Activated CD4-positive, alpha-beta T cell treated with anti-CD3 and anti-CD28 coated beads for 36 hours (primary cell): ENCODE data around the gene ZNF331. TPM values are rescaled to one million over a fixed set of nuclear protein-coding genes. Genes with fewer than 3 reads are reported as not detected.

ENCODE experiments used
- ATAC-seq: fragments of 200-7000 bp; cut with Tn5 transposase; one replicate; pipeline ENCODE4 v1.10.0; 2021; ENCODE audit warnings: mild to moderate bottlenecking, moderate library complexity
- CTCF ChIA-PET: fragments of 350-600 bp; sonication (Branson Sonifier 250); formaldehyde crosslinking; loops from one replicate; lab custom pipeline; 2021; ENCODE audit warnings: antibody characterized with exemption; lab: Charles Lee
- POLR2A ChIA-PET: fragments of 350-600 bp; sonication (Branson Sonifier 250); formaldehyde crosslinking; loops from one replicate; lab custom pipeline; 2021; ENCODE audit warnings: antibody characterized with exemption, inconsistent platforms; lab: Charles Lee
- DNase-seq: peaks from one replicate; pipeline ENCODE4 v3.0.0-alpha.2; 2020
- H3K27ac Mint-ChIP-seq: one replicate; pipeline ENCODE4 v1.8.0; 2021; ENCODE audit warnings: mixed read lengths
- H3K27me3 Mint-ChIP-seq: one replicate; pipeline ENCODE4 v1.8.0; 2021; ENCODE audit warnings: mixed read lengths
- H3K36me3 Mint-ChIP-seq: one replicate; pipeline ENCODE4 v1.8.0; 2021; ENCODE audit warnings: low read depth, mixed read lengths
- H3K4me1 Mint-ChIP-seq: one replicate; pipeline ENCODE4 v1.8.0; 2021; ENCODE audit warnings: mixed read lengths
- H3K4me3 Mint-ChIP-seq: one replicate; pipeline ENCODE4 v1.8.0; 2021; ENCODE audit warnings: mild to moderate bottlenecking, moderate library complexity, mixed read lengths
- H3K9me3 Mint-ChIP-seq: one replicate; pipeline ENCODE4 v1.8.0; 2021; ENCODE audit warnings: low read depth, mixed read lengths
- intact Hi-C, 2 experiments: fragments of 100-400 bp; cut with DNase I in 1 of 2; cut with micrococcal nuclease in 1 of 2; formaldehyde crosslinking; loops; one replicate each; pipeline versions ENCODE4 v1.14.2 to v1.15.1; 2022 to 2024; cut with DNase I, micrococcal nuclease
- total RNA-seq, 2 experiments: library from RNA; stranded (reverse); gene quantifications; one replicate each; pipeline ENCODE4 v1.2.3, GENCODE V29; 2021

Gene ZNF331
- total RNA-seq, 2 experiments from 2014 or later = 24.3 to 29.7 TPM

DNA sequence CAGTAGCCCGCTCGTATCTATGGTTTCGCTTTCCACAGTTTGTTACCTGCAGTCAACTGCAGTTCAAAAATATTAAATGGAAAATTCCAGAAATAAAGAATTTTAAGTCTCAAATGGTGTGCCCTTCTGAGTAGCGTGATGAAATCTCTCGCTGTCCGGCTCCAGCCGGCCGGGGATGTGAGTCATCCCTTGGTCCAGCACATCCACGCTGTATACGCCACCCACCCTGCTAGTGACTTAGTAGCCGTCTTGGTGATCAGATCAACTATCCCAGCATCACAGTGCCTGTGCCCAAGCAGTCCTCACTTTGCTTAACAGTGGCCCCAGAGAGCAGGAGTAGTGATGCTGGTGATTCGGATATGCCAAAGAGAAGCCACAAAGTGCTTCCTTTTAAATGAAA, 40.0 kb downstream of the ZNF331 start:
- intact Hi-C loops = no loop called here
- Mint-ChIP-seq H3K9me3 (peaks cover 45% of the 10 kb centered on the region), H3K27me3 (no peaks in the 10 kb centered on the region), H3K4me1 (no peaks in the 10 kb centered on the region), H3K4me3 (no peak overlapping the region), H3K27ac (no peak overlapping the region), H3K36me3 (peaks cover 76% of the 10 kb centered on the region)
- CTCF ChIA-PET = no interaction called here
- DNase-seq (no peak), ATAC-seq (no peak)
- POLR2A ChIA-PET = no interaction called here

GRCh38 chr19:53579518-53579917, 41.6 kb downstream of the ZNF331 start:
- H3K9me3 Mint-ChIP-seq = peaks cover 42% of the 10 kb centered on the region
- intact Hi-C loops = no loop called here
- no peak overlapping the region for H3K27ac Mint-ChIP-seq
- DNase-seq (no peak), ATAC-seq (no peak)
- no peak overlapping the region for H3K4me3 Mint-ChIP-seq
- H3K27me3 Mint-ChIP-seq = no peaks in the 10 kb centered on the region
- peaks cover 62% of the 10 kb centered on the region for H3K36me3 Mint-ChIP-seq
- ChIA-PET POLR2A (no interaction called here), CTCF (no interaction called here)
- no peaks in the 10 kb centered on the region for H3K4me1 Mint-ChIP-seq

DNA sequence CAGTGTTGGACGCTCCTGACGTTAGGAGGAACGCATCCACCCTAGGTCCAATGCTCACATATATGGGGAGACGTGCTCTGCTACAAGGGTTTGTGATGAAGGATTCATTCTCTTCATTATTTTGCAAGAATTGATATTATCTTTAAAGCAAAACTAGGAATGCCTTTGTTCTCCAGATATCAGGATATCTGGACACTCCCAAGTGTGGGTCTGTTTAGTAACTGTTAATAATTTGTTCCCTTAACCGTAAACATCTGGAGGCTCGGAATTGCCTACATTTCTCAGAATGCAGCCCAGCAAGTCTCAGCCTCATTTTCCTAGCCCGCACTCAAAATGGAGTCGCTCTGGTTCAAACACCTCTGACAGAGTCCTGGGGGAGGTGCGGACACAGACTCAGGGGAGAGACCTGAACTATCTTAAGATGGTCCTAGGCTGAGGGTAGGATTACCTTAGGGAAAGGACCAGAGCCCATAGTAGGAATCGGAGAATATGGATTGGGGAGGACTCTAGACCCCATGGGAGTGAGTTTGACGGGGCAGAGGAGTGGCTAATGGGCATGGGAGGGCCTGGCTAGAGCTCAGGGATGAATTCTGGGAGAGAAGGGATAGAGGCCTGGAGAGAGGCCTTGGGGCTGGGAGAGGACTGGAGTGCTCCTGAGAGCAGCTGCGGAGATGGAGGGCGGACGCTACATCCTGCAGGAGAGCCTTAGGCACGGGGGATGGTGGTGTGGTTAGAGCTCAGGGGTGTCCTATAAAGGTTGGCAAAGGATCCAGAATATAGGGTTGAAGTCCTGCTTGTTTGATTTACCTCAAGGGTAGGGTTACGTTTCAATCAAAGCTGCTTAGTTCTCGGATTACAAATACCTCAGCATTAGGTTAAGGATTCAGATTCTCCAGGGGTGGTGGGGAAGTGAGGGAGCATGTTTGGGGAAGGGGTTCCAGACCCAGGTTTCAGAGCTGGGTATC, 43.2 kb downstream of the ZNF331 start:
- no peaks in the 10 kb centered on the region for H3K27me3 Mint-ChIP-seq
- DNase-seq (no peak), ATAC-seq (no peak)
- H3K4me3 Mint-ChIP-seq = no peak overlapping the region
- H3K9me3 Mint-ChIP-seq = peaks cover 42% of the 10 kb centered on the region
- no peaks in the 10 kb centered on the region for H3K4me1 Mint-ChIP-seq
- no peak overlapping the region for H3K27ac Mint-ChIP-seq
- POLR2A ChIA-PET = no interaction called here
- CTCF ChIA-PET = no interaction called here
- peaks cover 46% of the 10 kb centered on the region for H3K36me3 Mint-ChIP-seq
- intact Hi-C loops = no loop called here

GRCh38 chr19:53581871-53582279, 43.9 kb downstream of the ZNF331 start:
- CTCF ChIA-PET = no interaction called here
- POLR2A ChIA-PET = no interaction called here
- H3K27me3 Mint-ChIP-seq = no peaks in the 10 kb centered on the region
- H3K4me3 Mint-ChIP-seq = no peak overlapping the region
- ATAC-seq (no peak), DNase-seq (no peak)
- H3K36me3 Mint-ChIP-seq = peaks cover 41% of the 10 kb centered on the region
- intact Hi-C loops = no loop called here
- no peaks in the 10 kb centered on the region for H3K4me1 Mint-ChIP-seq
- H3K9me3 Mint-ChIP-seq = peaks cover 41% of the 10 kb centered on the region
- H3K27ac Mint-ChIP-seq = no peak overlapping the region

DNA sequence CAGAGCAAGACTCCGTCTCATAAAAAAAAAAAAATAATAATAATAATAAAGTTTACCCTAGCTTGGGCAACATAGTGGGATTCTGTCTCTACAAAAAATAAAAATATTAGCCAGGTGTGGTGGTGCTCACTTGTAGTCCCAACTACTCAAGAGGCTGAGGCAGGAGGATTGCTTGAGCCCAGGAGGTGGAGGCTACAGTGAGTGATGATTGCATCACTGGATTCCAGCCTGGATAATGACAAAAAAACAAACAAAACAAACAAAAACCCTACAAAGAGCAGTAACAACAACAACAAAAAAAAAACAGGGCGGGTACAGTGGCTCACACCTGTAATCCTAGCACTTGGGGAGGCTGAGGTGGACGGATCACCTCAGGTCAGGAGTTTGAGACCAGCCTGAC, 45.2 kb downstream of the ZNF331 start:
- H3K36me3 Mint-ChIP-seq = peaks cover 28% of the 10 kb centered on the region
- H3K9me3 Mint-ChIP-seq = peaks cover 29% of the 10 kb centered on the region
- no peak overlapping the region for H3K4me3 Mint-ChIP-seq
- CTCF ChIA-PET = no interaction called here
- no peaks in the 10 kb centered on the region for H3K27me3 Mint-ChIP-seq
- no peak overlapping the region for H3K27ac Mint-ChIP-seq
- POLR2A ChIA-PET = interaction anchor here (0.6 kb wide), 1 partner anchor 37 kb away, joined by 3 read pairs; no protein-coding TSS in a partner anchor
- intact Hi-C loops = no loop called here
- no peaks in the 10 kb centered on the region for H3K4me1 Mint-ChIP-seq
- DNase-seq (no peak), ATAC-seq (no peak)

- H3K27ac Mint-ChIP-seq = no peak overlapping the region
- no peak overlapping the region for H3K4me3 Mint-ChIP-seq
- ChIA-PET POLR2A (no interaction called here), CTCF (no interaction called here)
- no peaks in the 10 kb centered on the region for H3K4me1 Mint-ChIP-seq
- peaks cover 6% of the 10 kb centered on the region for H3K36me3 Mint-ChIP-seq
- peaks cover 21% of the 10 kb centered on the region for H3K9me3 Mint-ChIP-seq
- DNase-seq (no peak), ATAC-seq (no peak)
- intact Hi-C loops = no loop called here
- H3K27me3 Mint-ChIP-seq = no peaks in the 10 kb centered on the region
Observed at GRCh38 chr19:53586277-53586691, 48.3 kb downstream of the ZNF331 start.

DNA sequence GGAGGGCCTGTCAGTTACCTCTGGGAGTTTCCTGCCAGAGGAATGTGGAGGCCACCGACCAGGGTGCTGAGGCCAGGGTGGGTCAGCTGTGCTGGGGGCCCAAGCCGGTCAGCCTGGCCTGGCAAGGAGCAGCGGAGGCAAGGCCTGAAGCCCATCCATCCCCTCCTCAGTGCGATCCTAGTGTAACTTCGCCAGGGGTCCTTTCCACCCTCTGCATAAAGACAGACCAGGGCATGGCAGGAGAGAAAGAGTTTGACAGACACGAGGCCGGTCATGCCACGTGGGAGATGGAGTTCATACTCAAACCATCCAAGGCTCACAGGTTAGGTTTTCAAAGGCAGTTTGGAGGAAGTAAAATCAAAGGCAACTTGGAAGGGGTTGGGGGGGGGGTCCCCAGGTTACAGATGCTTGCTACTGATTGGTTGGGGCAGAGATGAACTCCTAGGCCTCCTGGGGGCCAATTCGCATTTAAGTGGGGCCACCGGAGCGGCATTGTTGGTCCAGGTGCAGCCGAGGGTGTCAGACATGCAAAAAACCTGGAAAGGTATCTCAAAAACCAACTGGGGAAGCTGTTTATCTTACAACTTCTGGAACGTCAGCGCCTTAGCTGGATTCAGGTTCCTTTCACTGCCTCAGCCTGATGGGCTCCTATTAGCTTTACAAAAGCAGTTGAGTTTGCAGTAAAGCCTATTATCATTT, 57.0 kb downstream of the ZNF331 start:
- DNase-seq (no peak), ATAC-seq (no peak)
- no peaks in the 10 kb centered on the region for H3K27me3 Mint-ChIP-seq
- no peak overlapping the region for H3K27ac Mint-ChIP-seq
- no peaks in the 10 kb centered on the region for H3K4me1 Mint-ChIP-seq
- intact Hi-C loops = no loop called here
- H3K36me3 Mint-ChIP-seq = no peaks in the 10 kb centered on the region
- peaks cover 2% of the 10 kb centered on the region for H3K9me3 Mint-ChIP-seq
- POLR2A ChIA-PET = no interaction called here
- no peak overlapping the region for H3K4me3 Mint-ChIP-seq
- CTCF ChIA-PET = interaction anchor here (0.6 kb wide), 1 partner anchor 151 kb away, joined by 3 read pairs; no protein-coding TSS in a partner anchor

DNA sequence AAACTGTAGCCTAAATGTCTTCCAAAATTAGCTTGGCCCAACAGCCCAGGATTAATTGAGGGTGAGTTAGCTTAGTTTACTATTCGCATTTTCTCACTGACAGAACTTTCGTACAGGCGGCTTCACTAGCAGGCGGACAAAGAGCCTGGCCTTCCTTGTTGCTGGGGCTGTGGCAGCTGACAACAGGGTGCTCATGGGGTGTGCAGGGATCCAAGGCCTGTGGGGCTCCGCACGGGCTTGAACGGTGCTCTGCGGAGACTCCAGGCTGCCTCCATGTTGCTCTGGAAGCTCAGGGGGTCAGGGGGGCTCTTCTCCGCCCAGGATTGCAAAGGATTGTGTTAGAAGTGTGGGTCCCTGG, 57.5 kb downstream of the ZNF331 start:
- Mint-ChIP-seq H3K27me3 (no peaks in the 10 kb centered on the region), H3K4me1 (no peaks in the 10 kb centered on the region), H3K4me3 (no peak overlapping the region), H3K36me3 (no peaks in the 10 kb centered on the region), H3K27ac (no peak overlapping the region), H3K9me3 (peaks cover 2% of the 10 kb centered on the region)
- ATAC-seq = no peak
- intact Hi-C loops = no loop called here
- ChIA-PET POLR2A (no interaction called here), CTCF (interaction anchor here (0.6 kb wide), 1 partner anchor 150 kb away, joined by 3 read pairs; no protein-coding TSS in a partner anchor)
- no peak for DNase-seq

GRCh38 chr19:53596056-53596455, 58.1 kb downstream of the ZNF331 start:
- Mint-ChIP-seq H3K4me1 (no peaks in the 10 kb centered on the region), H3K9me3 (peaks cover 2% of the 10 kb centered on the region), H3K27ac (no peak overlapping the region), H3K36me3 (no peaks in the 10 kb centered on the region), H3K4me3 (no peak overlapping the region), H3K27me3 (no peaks in the 10 kb centered on the region)
- DNase-seq (no peak), ATAC-seq (no peak)
- intact Hi-C loops = no loop called here
- CTCF ChIA-PET = no interaction called here
- POLR2A ChIA-PET = no interaction called here

GRCh38 chr19:53597023-53597422, 59.1 kb downstream of the ZNF331 start:
- H3K4me3 Mint-ChIP-seq = no peak overlapping the region
- H3K9me3 Mint-ChIP-seq = no peaks in the 10 kb centered on the region
- CTCF ChIA-PET = no interaction called here
- no peak for ATAC-seq
- no peak overlapping the region for H3K27ac Mint-ChIP-seq
- H3K36me3 Mint-ChIP-seq = no peaks in the 10 kb centered on the region
- intact Hi-C loops = no loop called here
- DNase-seq = no peak
- no peaks in the 10 kb centered on the region for H3K27me3 Mint-ChIP-seq
- no peaks in the 10 kb centered on the region for H3K4me1 Mint-ChIP-seq
- POLR2A ChIA-PET = no interaction called here

- Mint-ChIP-seq H3K4me1 (no peaks in the 10 kb centered on the region), H3K36me3 (no peaks in the 10 kb centered on the region), H3K9me3 (no peaks in the 10 kb centered on the region), H3K4me3 (no peak overlapping the region), H3K27me3 (no peaks in the 10 kb centered on the region), H3K27ac (no peak overlapping the region)
- no peak for DNase-seq
- ATAC-seq = no peak
- ChIA-PET POLR2A (no interaction called here), CTCF (no interaction called here)
- intact Hi-C loops = no loop called here
Observed at GRCh38 chr19:53598361-53598760, 60.4 kb downstream of the ZNF331 start.

- CTCF ChIA-PET = interaction anchor here (0.6 kb wide), 1 partner anchor 753 kb away, joined by 4 read pairs; no protein-coding TSS in a partner anchor
- POLR2A ChIA-PET = no interaction called here
- Mint-ChIP-seq H3K27me3 (peaks cover 2% of the 10 kb centered on the region), H3K4me3 (no peak overlapping the region), H3K4me1 (no peaks in the 10 kb centered on the region), H3K9me3 (no peaks in the 10 kb centered on the region), H3K27ac (no peak overlapping the region), H3K36me3 (no peaks in the 10 kb centered on the region)
- intact Hi-C loops = no loop called here
- no peak for DNase-seq
- ATAC-seq = no peak
Observed at GRCh38 chr19:53600217-53600616, 62.3 kb downstream of the ZNF331 start.
